PC-3 (cell line): ENCODE data around the gene C9orf50. TPM values are rescaled to one million over a fixed set of nuclear protein-coding genes. Genes with fewer than 3 reads are reported as not detected.

Experiments used
- ATAC-seq: fragments of 200-7000 bp; cut with Tn5 transposase; 2 replicates; pipeline ENCODE4 v1.9.1; 2020; ENCODE audit warnings: mild to moderate bottlenecking, moderate library complexity
- BruUV-seq: library from RNA; stranded (reverse); fragments of 400-500 nt; replicated peaks from 2 replicates; lab custom pipeline; 2021; lab: Mats Ljungman, UMichigan
- CTCF ChIA-PET: fragments of 300-600 bp; sonication (Branson Sonifier 250); formaldehyde crosslinking; loops from one replicate; lab custom pipeline; 2022; ENCODE audit warnings: antibody characterized with exemption; lab: Charles Lee
- POLR2A ChIA-PET: fragments of 300-600 bp; sonication (Branson Sonifier 250); formaldehyde crosslinking; loops from one replicate; lab custom pipeline; 2022; ENCODE audit warnings: antibody characterized with exemption; ENCODE audit not compliant: unreplicated experiment; lab: Charles Lee
- DNase-seq: peaks from one replicate; pipeline ENCODE4 v3.0.0-alpha.2; 2015
- H2AFZ ChIP-seq: fragments of 300-600 bp; sonication (generic); 2 replicates; pipeline ENCODE4 v1.6.0; 2016; ENCODE audit warnings: antibody characterized with exemption, low read length
- H3F3A ChIP-seq: fragments of 300-600 bp; sonication (generic); one replicate; pipeline ENCODE4 v1.6.0; 2017; ENCODE audit warnings: antibody characterized with exemption, low read length, control low read depth, mild to moderate bottlenecking; ENCODE audit not compliant: unreplicated experiment
- H3K27ac ChIP-seq: fragments of 300-600 bp; sonication (generic); 2 replicates; pipeline ENCODE4 v1.5.1; 2016; ENCODE audit warnings: mild to moderate bottlenecking, low read length
- H3K27me3 ChIP-seq: fragments of 300-600 bp; sonication (generic); 2 replicates; pipeline ENCODE4 v1.6.1; 2016; ENCODE audit warnings: low read length, mixed read lengths
- H3K36me3 ChIP-seq: fragments of 300-600 bp; sonication (generic); 2 replicates; pipeline ENCODE4 v1.6.1; 2016; ENCODE audit warnings: low read depth, mixed run types, low read length, mixed read lengths
- H3K4me1 ChIP-seq: fragments of 300-600 bp; sonication (generic); 2 replicates; pipeline ENCODE4 v1.5.1; 2016; ENCODE audit warnings: low read length; ENCODE audit not compliant: insufficient read depth
- H3K4me2 ChIP-seq: fragments of 300-600 bp; sonication (generic); 2 replicates; pipeline ENCODE4 v1.6.0; 2016; ENCODE audit warnings: low read length
- H3K4me3 ChIP-seq: fragments of 300-600 bp; sonication (generic); 2 replicates; pipeline ENCODE4 v1.5.1; 2016; ENCODE audit warnings: mild to moderate bottlenecking, low read length, mixed read lengths
- H3K79me2 ChIP-seq: fragments of 300-600 bp; sonication (generic); 2 replicates; pipeline ENCODE4 v1.6.1; 2017; ENCODE audit warnings: low read length, mixed read lengths
- H3K9ac ChIP-seq: fragments of 300-600 bp; sonication (generic); 2 replicates; pipeline ENCODE4 v1.6.0; 2016; ENCODE audit warnings: mild to moderate bottlenecking, low read length
- H3K9me2 ChIP-seq: fragments of 300-600 bp; sonication (generic); replicated peaks from 2 replicates; pipeline ENCODE4 v1.6.1; 2016; ENCODE audit warnings: mixed run types, low read length, mixed read lengths
- H3K9me3 ChIP-seq: fragments of 300-600 bp; sonication (generic); 2 replicates; pipeline ENCODE4 v1.6.1; 2016; ENCODE audit warnings: low read length, mixed read lengths
- H4K20me1 ChIP-seq: fragments of 300-600 bp; sonication (generic); 2 replicates; pipeline ENCODE4 v1.6.1; 2016; ENCODE audit warnings: low read length, mixed read lengths
- CTCF ChIP-seq: fragments of 300-600 bp; sonication (generic); conservative IDR thresholded peaks from 2 replicates; pipeline ENCODE4 v1.5.1; 2017; ENCODE audit warnings: antibody characterized with exemption, low read depth, mild to moderate bottlenecking, low read length
- EZH2 ChIP-seq: fragments of 300-600 bp; sonication (generic); IDR thresholded peaks from one replicate; pipeline ENCODE4 v1.6.1; 2017; ENCODE audit warnings: antibody characterized with exemption, mild to moderate bottlenecking, low read length; ENCODE audit not compliant: unreplicated experiment
- EZH2phosphoT487 ChIP-seq: fragments of 300-600 bp; sonication (generic); IDR thresholded peaks from 2 replicates; pipeline ENCODE4 v1.6.1; 2018; ENCODE audit warnings: mild to moderate bottlenecking, antibody characterized with exemption, low read length, borderline replicate concordance
- intact Hi-C: fragments of 100-400 bp; cut with micrococcal nuclease; formaldehyde crosslinking; loops from 2 replicates; pipeline ENCODE4 v1.9.0; 2023
- total RNA-seq: library from RNA; depleted of rRNA; stranded (reverse); fragments of >200 nt; gene quantifications from 2 replicates; pipeline ENCODE4 v1.2.3, GENCODE V29; 2014

The C9orf50 gene
- total RNA-seq, 1 experiment from 2014 or later: not detected

GRCh38 chr9:129581505-129582189, 39.3 kb downstream of the C9orf50 start:
- Histone ChIP-seq H3K9me2 (no peaks in the 10 kb centered on the region), H3K4me3 (no peak overlapping the region), H4K20me1 (no peaks in the 10 kb centered on the region), H3K9me3 (no peaks in the 10 kb centered on the region), H3F3A (no peaks in the 10 kb centered on the region), H3K27ac (no peak overlapping the region), H3K9ac (no peak overlapping the region), H3K79me2 (no peaks in the 10 kb centered on the region), H3K27me3 (no peaks in the 10 kb centered on the region), H3K4me2 (no peak overlapping the region), H3K36me3 (no peaks in the 10 kb centered on the region), H2AFZ (no peak overlapping the region), H3K4me1 (no peaks in the 10 kb centered on the region)
- ChIA-PET POLR2A (no interaction called here), CTCF (no interaction called here)
- BruUV-seq: no TSS peak
- no peak for DNase-seq
- intact Hi-C loops: no loop called here
- TF ChIP-seq CTCF: no peak
- no peak for TF ChIP-seq EZH2phosphoT487
- TF ChIP-seq EZH2: no peak
- ATAC-seq: no peak

DNA sequence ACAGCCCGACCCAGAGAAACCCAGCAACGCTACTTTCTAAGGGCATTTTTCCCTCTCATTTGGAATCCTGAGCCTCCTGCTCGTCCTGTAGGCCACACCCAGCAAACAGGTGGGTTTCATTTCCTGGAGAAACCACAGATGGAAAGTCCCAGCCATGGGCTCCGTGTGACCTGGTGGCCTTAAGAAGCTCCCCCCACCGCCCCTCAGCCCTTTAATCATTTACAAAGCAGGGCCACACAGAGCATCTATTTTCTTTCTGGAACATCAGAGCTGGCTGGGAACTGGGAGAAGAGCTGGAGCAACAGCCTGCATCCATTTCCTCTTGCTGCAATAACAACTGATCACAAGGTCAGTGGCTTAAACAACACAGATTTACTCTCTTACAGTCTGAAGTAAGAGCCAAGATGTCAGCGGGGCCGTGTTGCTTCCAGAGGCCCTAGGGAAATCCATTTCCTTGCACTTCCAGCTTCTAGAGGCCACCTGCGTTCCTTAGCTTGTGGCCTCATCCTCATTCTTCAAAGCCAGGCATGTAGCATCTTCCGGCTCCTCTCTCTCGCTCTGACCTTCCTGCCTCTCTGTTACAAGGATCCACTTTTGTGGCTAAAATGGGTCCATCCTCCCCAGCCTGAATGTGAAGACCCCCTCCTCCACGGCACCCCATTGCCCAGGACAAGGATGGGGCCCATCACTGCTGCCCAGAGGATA, 40.5 kb downstream of the C9orf50 start:
- Histone ChIP-seq H3K9ac (no peak overlapping the region), H4K20me1 (no peaks in the 10 kb centered on the region), H3K27me3 (no peaks in the 10 kb centered on the region), H3K79me2 (no peaks in the 10 kb centered on the region), H3K36me3 (no peaks in the 10 kb centered on the region), H3K4me2 (no peak overlapping the region), H2AFZ (no peak overlapping the region), H3K27ac (no peak overlapping the region), H3K4me3 (no peak overlapping the region), H3K9me3 (no peaks in the 10 kb centered on the region), H3K9me2 (no peaks in the 10 kb centered on the region), H3F3A (no peaks in the 10 kb centered on the region), H3K4me1 (no peaks in the 10 kb centered on the region)
- ChIA-PET POLR2A (no interaction called here), CTCF (no interaction called here)
- no peak for ATAC-seq
- BruUV-seq: no TSS peak
- intact Hi-C loops: no loop called here
- DNase-seq: no peak
- no peak for TF ChIP-seq CTCF
- no peak for TF ChIP-seq EZH2
- no peak for TF ChIP-seq EZH2phosphoT487

GRCh38 chr9:129579294-129579693, 41.6 kb downstream of the C9orf50 start:
- no peaks in the 10 kb centered on the region for H3K9me2 ChIP-seq
- no peak for ATAC-seq
- no peaks in the 10 kb centered on the region for H4K20me1 ChIP-seq
- H3K4me3 ChIP-seq: no peak overlapping the region
- no peaks in the 10 kb centered on the region for H3K27me3 ChIP-seq
- H2AFZ ChIP-seq: no peak overlapping the region
- POLR2A ChIA-PET: no interaction called here
- no TSS peak for BruUV-seq
- H3K9me3 ChIP-seq: no peaks in the 10 kb centered on the region
- H3K9ac ChIP-seq: no peak overlapping the region
- no peaks in the 10 kb centered on the region for H3K79me2 ChIP-seq
- TF ChIP-seq CTCF (no peak), EZH2 (no peak), EZH2phosphoT487 (no peak)
- no peaks in the 10 kb centered on the region for H3K36me3 ChIP-seq
- H3F3A ChIP-seq: no peaks in the 10 kb centered on the region
- CTCF ChIA-PET: no interaction called here
- H3K4me2 ChIP-seq: no peak overlapping the region
- intact Hi-C loops: no loop called here
- DNase-seq: no peak
- no peaks in the 10 kb centered on the region for H3K4me1 ChIP-seq
- H3K27ac ChIP-seq: no peak overlapping the region
